HepG2 (cell line): ENCODE results near the gene BROX.

ENCODE experiments used
- ZBTB7B ChIP-seq: sonication (generic); formaldehyde crosslinking; IDR thresholded peaks from 2 replicates; pipeline ENCODE4 v1.4.0; 2020; ENCODE audit warnings: missing genetic modification reagents
- ZMYM4 ChIP-seq: sonication (generic); formaldehyde crosslinking; IDR thresholded peaks from 2 replicates; pipeline ENCODE4 v1.8.1; 2023; ENCODE audit warnings: mild to moderate bottlenecking, missing genetic modification reagents

DNA sequence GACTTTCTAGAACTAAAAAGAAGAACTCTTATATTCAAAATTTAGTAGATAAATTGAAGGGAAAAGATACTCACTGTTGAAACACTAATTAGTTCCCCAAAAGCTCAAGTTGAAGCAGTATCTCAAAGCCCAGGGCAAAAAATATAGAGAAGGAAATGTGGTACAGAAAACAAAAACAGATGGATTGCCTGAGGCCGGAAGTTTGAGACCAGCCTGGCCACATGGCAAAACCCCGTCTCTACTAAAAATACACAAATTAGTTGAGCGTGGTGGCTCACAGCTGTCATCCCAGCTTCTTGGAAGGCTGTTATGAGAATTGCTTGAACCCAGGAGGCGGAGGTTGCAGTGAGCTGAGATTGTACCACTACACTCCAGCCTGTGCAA is 60.6 kb downstream of the BROX start:
- no peak for TF ChIP-seq ZMYM4 (CRISPR knock-in tag)
- no peak for TF ChIP-seq ZBTB7B (CRISPR knock-in tag)
